Breast epithelium (tissue), 4 donors: ENCODE measurements around the gene MGAT1. TPM values are rescaled to one million over a fixed set of nuclear protein-coding genes. Genes with fewer than 3 reads are reported as not detected.

ENCODE experiments used
- DNase-seq, 2 donors: peaks; one replicate each; pipeline ENCODE4 v3.0.0-alpha.2; 2019; ENCODE audit warnings: low spot score in 2 of 2
- H3K27ac ChIP-seq, 2 donors: fragments of 200-600 bp; sonication (generic) in 1 of 2; one replicate each; pipeline ENCODE4 v1.5.1; 2016 to 2019; ENCODE audit warnings: mild to moderate bottlenecking in 1 of 2
- H3K27me3 ChIP-seq, 2 donors: fragments of 200-600 bp; sonication (generic) in 1 of 2; one replicate each; pipeline versions ENCODE4 v1.5.1 to v1.6.0; 2017 to 2019; ENCODE audit warnings: control low read depth in 1 of 2, mild to moderate bottlenecking in 1 of 2
- H3K36me3 ChIP-seq: fragments of 200-600 bp; one replicate; pipeline ENCODE4 v1.5.1; 2019
- H3K4me1 ChIP-seq, 2 donors: fragments of 200-600 bp; sonication (generic); one replicate each; pipeline ENCODE4 v1.5.1; 2016 to 2019; ENCODE audit warnings: control low read depth in 1 of 2
- H3K4me3 ChIP-seq, 3 donors: fragments of 200-600 bp; sonication (generic); 1 replicate in 2 of 3; 2 replicates in 1 of 3; pipeline ENCODE4 v1.5.1; 2016 to 2019; ENCODE audit warnings: mild to moderate bottlenecking in 3 of 3, moderate library complexity in 2 of 3
- H3K9me3 ChIP-seq, 2 donors: fragments of 200-600 bp; sonication (generic) in 1 of 2; one replicate each; pipeline ENCODE4 v1.5.1; 2016 to 2019; ENCODE audit warnings: control low read depth in 1 of 2
- CTCF ChIP-seq, 3 donors: fragments of 450-650 bp; IDR thresholded peaks; one replicate each; pipeline ENCODE4 v1.5.1; 2016 to 2017; ENCODE audit warnings: antibody characterized with exemption in 3 of 3, mild to moderate bottlenecking in 3 of 3, moderate library complexity in 3 of 3
- POLR2A ChIP-seq: fragments of 450-650 bp; IDR thresholded peaks from one replicate; pipeline ENCODE4 v1.6.1; 2016; ENCODE audit warnings: antibody characterized with exemption, mild to moderate bottlenecking, moderate library complexity
- POLR2AphosphoS5 ChIP-seq, 3 donors: sonication (generic); formaldehyde crosslinking; IDR thresholded peaks; one replicate each; pipeline ENCODE4 v1.6.1; 2017; ENCODE audit warnings: antibody characterized with exemption in 3 of 3
- intact Hi-C: fragments of 100-400 bp; cut with DNase I; formaldehyde crosslinking; loops from one replicate; pipeline ENCODE4 v1.15.1; 2023; ENCODE audit warnings: low total_unique reads
- total RNA-seq, 3 donors: library from RNA; depleted of rRNA; stranded (reverse); fragments of >200 nt; gene quantifications; one replicate each; pipeline ENCODE4 v1.1.0, GENCODE V29; 2016

MGAT1 gene
- total RNA-seq, 3 donors from 2014 or later: 127 to 236 (median 163) TPM

- Histone ChIP-seq H3K4me1 (peaks cover 0 to 3% of the 10 kb centered on the region in 2 donors), H3K27ac (peak overlapping the region; percentile 46 to 65), H3K36me3 (no peaks in the 10 kb centered on the region), H3K4me3 (no peak overlapping the region), H3K27me3 (no peaks in the 10 kb centered on the region), H3K9me3 (no peaks in the 10 kb centered on the region)
- no peak for DNase-seq
- TF ChIP-seq POLR2AphosphoS5 (IDR thresholded peaks at IDR 0.05) (peak in 1 of 3 donors; percentile 51), CTCF (IDR thresholded peaks at IDR 0.05) (no peak), POLR2A (no peak)
- intact Hi-C loops: no loop called here
Observed at GRCh38 chr5:180816608-180817534, 14.3 kb upstream of the MGAT1 start.

- peaks cover 0 to 10% of the 10 kb centered on the region in 2 donors for H3K4me1 ChIP-seq
- DNase-seq: no peak
- peak overlapping the region; percentile 18 to 63 (median 43) for H3K4me3 ChIP-seq
- TF ChIP-seq POLR2A: no peak
- TF ChIP-seq CTCF (IDR thresholded peaks at IDR 0.05): no peak
- no peak for TF ChIP-seq POLR2AphosphoS5 (IDR thresholded peaks at IDR 0.05)
- H3K9me3 ChIP-seq: no peaks in the 10 kb centered on the region
- no peaks in the 10 kb centered on the region for H3K36me3 ChIP-seq
- no peaks in the 10 kb centered on the region for H3K27me3 ChIP-seq
- intact Hi-C loops: no loop called here
- H3K27ac ChIP-seq: peak overlapping the region; percentile 41 to 65
Observed at GRCh38 chr5:180815293-180815917, 12.8 kb upstream of the MGAT1 start.

- H3K27me3 ChIP-seq: no peaks in the 10 kb centered on the region
- intact Hi-C loops: no loop called here
- TF ChIP-seq CTCF (IDR thresholded peaks at IDR 0.05) (no peak), POLR2A (no peak)
- DNase-seq: no peak
- no peaks in the 10 kb centered on the region for H3K36me3 ChIP-seq
- no peaks in the 10 kb centered on the region for H3K9me3 ChIP-seq
- peaks cover 4 to 20% of the 10 kb centered on the region in 2 donors for H3K4me1 ChIP-seq
- H3K4me3 ChIP-seq: peak overlapping the region in 2 of 3 donors; percentile 43 to 63
- H3K27ac ChIP-seq: peak overlapping the region in 1 of 2 donors; percentile 13
Observed at GRCh38 chr5:180813420-180813819, 10.8 kb upstream of the MGAT1 start.

- Histone ChIP-seq H3K4me3 (peak overlapping the region; percentile 63 to 79 (median 71)), H3K36me3 (no peaks in the 10 kb centered on the region), H3K9me3 (no peaks in the 10 kb centered on the region), H3K27me3 (no peaks in the 10 kb centered on the region), H3K27ac (peak overlapping the region; percentile 99), H3K4me1 (peaks cover 16 to 38% of the 10 kb centered on the region in 2 donors)
- no peak for DNase-seq
- intact Hi-C loops: loop anchor here (2.0 kb wide), 1 partner anchor 49 kb away; the partner anchor contains the start of gene ZFP62
- TF ChIP-seq POLR2A (no peak), POLR2AphosphoS5 (IDR thresholded peaks at IDR 0.05) (no peak), CTCF (IDR thresholded peaks at IDR 0.05) (no peak)
Observed at GRCh38 chr5:180811623-180812124, 9.1 kb upstream of the MGAT1 start.
